PFSK-1 (cell line): ENCODE data around the gene NFIA.

Source experiments
- POLR2AphosphoS5 ChIP-seq: IDR thresholded peaks from 2 replicates; pipeline ENCODE4 v1.6.1; 2012; ENCODE audit warnings: low read depth, mild to moderate bottlenecking, control low read depth, low read length, moderate library complexity
- REST ChIP-seq, 2 experiments: IDR thresholded peaks; 2 replicates each; pipeline versions ENCODE4 v1.6.1 to v1.8.0; 2011 to 2012; ENCODE audit warnings: low read depth in 2 of 2, low read length in 2 of 2, control low read depth in 1 of 2, inconsistent platforms in 1 of 2, mild to moderate bottlenecking in 1 of 2, moderate library complexity in 1 of 2; ENCODE audit not compliant: insufficient read depth in 1 of 2
- TAF1 ChIP-seq: IDR thresholded peaks from 2 replicates; pipeline ENCODE4 v1.6.1; 2012; ENCODE audit warnings: low read length, control low read depth, borderline replicate concordance; ENCODE audit not compliant: insufficient read depth

DNA sequence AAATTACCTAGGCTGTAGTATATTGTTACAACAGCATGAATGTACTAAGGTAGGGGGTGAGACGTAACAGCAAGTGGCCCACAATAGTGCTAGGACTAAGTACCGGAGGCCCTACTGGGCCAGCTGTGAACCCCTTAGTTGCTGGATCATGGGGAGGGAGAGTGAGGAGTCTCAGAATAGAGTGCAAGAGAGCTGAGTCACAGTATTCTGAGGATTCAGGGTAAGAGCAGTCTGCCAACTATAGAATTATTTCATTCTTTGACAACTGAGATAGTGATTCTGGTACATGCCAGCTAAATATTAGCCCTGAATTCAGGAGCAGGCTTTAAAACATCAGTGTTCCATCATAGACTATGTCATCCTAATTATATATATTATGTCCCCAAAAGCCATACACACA is 423.9 kb downstream of the NFIA start:
- TF ChIP-seq POLR2AphosphoS5 (no peak), TAF1 (no peak), REST (IDR thresholded peaks at IDR 0.05; ENCODE audit: insufficient read depth in 1 of 2, low read depth in 2 of 2, low read length in 2 of 2) (no peak)
